Measurements from ENCODE around the gene CBFB.

DNA sequence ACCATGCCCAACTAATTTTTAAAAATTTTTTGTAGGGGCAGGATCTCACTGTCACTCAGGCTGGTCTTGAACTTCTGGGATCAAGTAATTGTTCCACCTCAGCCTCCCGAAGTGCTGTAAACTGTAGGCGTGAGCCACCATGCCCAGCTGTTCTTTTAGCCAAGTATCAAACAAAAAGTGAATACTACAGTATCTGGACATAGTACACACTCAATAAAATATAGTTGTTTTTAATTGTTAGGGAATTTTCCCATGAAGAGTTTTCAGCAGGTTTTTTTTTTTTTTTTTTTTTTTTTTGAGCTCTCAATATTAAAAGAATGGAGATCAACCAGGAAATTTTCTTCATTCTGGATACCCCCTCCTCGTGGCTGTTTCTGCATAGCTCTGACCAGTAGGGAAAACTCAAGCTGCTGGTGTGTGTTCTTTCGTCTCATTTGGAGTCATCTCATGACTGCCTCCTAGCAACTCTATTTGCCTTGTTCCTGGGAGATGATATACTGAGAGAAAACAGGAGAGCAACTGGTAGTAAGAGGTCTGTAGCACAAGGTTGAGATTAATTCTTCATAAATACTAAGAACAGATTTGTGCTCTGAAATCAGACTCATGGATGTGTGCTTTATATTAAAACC is 64.3 kb downstream of the CBFB start:
- TF ChIP-seq, protein P1, sequence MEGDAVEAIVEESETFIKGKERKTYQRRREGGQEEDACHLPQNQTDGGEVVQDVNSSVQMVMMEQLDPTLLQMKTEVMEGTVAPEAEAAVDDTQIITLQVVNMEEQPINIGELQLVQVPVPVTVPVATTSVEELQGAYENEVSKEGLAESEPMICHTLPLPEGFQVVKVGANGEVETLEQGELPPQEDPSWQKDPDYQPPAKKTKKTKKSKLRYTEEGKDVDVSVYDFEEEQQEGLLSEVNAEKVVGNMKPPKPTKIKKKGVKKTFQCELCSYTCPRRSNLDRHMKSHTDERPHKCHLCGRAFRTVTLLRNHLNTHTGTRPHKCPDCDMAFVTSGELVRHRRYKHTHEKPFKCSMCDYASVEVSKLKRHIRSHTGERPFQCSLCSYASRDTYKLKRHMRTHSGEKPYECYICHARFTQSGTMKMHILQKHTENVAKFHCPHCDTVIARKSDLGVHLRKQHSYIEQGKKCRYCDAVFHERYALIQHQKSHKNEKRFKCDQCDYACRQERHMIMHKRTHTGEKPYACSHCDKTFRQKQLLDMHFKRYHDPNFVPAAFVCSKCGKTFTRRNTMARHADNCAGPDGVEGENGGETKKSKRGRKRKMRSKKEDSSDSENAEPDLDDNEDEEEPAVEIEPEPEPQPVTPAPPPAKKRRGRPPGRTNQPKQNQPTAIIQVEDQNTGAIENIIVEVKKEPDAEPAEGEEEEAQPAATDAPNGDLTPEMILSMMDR (IDR thresholded peaks at IDR 0.05; ENCODE audit: poor library complexity, severe bottlenecking), result no peak
- no peak for TF ChIP-seq EZH2 (IDR thresholded peaks at IDR 0.05; ENCODE audit: borderline replicate concordance, insufficient read depth, low read length, poor library complexity, severe bottlenecking)
- no peak for TF ChIP-seq EP300 (conservative IDR thresholded peaks at IDR 0.05; ENCODE audit: poor library complexity, severe bottlenecking)
- no peak for TF ChIP-seq POLR2AphosphoS5 (IDR thresholded peaks at IDR 0.05)
- TF ChIP-seq SMC3 (conservative IDR thresholded peaks at IDR 0.05; ENCODE audit: poor library complexity), result no peak
- TF ChIP-seq TAF1 (IDR thresholded peaks at IDR 0.05; ENCODE audit: low read depth), result no peak
